HG03060 (cell line): Measurements from ENCODE around the gene TMEM91.
A peak's percentile ranks its signal among the peaks of the same experiment; 100 is the strongest.
"Not testable (repeated sequence)": the region's sequence is repeated elsewhere in the genome, so short reads cannot be mapped to it uniquely, and the experiment has no call there.

Source experiments
- ATAC-seq: cut with Tn5 transposase; IDR thresholded peaks from one replicate; pipeline ENCODE4 v1.9.1; 2021; ENCODE audit warnings: low read depth, moderate number of reproducible peaks; ENCODE audit not compliant: unreplicated experiment

TMEM91 gene

GRCh38 chr19:41373993-41374392 lies 2.3 kb upstream of the TMEM91 start:
- no peak for ATAC-seq

GRCh38 chr19:41376998-41377365 lies 649 bp downstream of the TMEM91 start:
- ATAC-seq = no peak

GRCh38 chr19:41377977-41378709 lies 1.8 kb downstream of the TMEM91 start:
- ATAC-seq = no peak

- ATAC-seq = not testable (repeated sequence)
Measured at GRCh38 chr19:41381536-41381935, 5.2 kb downstream of the TMEM91 start.

GRCh38 chr19:41384351-41384750 lies 8.0 kb downstream of the TMEM91 start:
- no peak for ATAC-seq

- ATAC-seq = no peak
Measured at GRCh38 chr19:41386442-41386841, 10.1 kb downstream of the TMEM91 start.

- no peak for ATAC-seq
Measured at GRCh38 chr19:41391618-41392017, 15.3 kb downstream of the TMEM91 start.

GRCh38 chr19:41392775-41393174 lies 16.4 kb downstream of the TMEM91 start:
- no peak for ATAC-seq

- ATAC-seq = no peak
Measured at GRCh38 chr19:41395355-41395754, 19.0 kb downstream of the TMEM91 start.

GRCh38 chr19:41397086-41398049 lies 21.0 kb downstream of the TMEM91 start, which contains the start of the genes BCKDHA and EXOSC5:
TSS of gene BCKDHA (plus strand) at chr19:41397818. CDS start at chr19:41397828, 10 bp downstream.
TSS of gene EXOSC5 (minus strand) at chr19:41397359. CDS start at chr19:41397328, 31 bp downstream.
- ATAC-seq = peak; percentile 93

GRCh38 chr19:41398050-41398418 lies 21.7 kb downstream of the TMEM91 start:
- ATAC-seq = no peak

- ATAC-seq = no peak
Measured at GRCh38 chr19:41398598-41398997, 22.3 kb downstream of the TMEM91 start.

- no peak for ATAC-seq
Measured at GRCh38 chr19:41399091-41399490, 22.8 kb downstream of the TMEM91 start.

GRCh38 chr19:41399525-41399924 lies 23.2 kb downstream of the TMEM91 start:
- no peak for ATAC-seq

GRCh38 chr19:41401483-41401882 lies 25.1 kb downstream of the TMEM91 start:
- ATAC-seq = no peak

GRCh38 chr19:41402010-41402409 lies 25.7 kb downstream of the TMEM91 start:
- no peak for ATAC-seq

- no peak for ATAC-seq
Measured at GRCh38 chr19:41403181-41403970, 27.0 kb downstream of the TMEM91 start.

- no peak for ATAC-seq
Measured at GRCh38 chr19:41405776-41406175, 29.4 kb downstream of the TMEM91 start.

GRCh38 chr19:41407271-41407670 lies 30.9 kb downstream of the TMEM91 start:
- no peak for ATAC-seq

- ATAC-seq = no peak
Measured at GRCh38 chr19:41408256-41408655, 31.9 kb downstream of the TMEM91 start.

- not testable (repeated sequence) for ATAC-seq
Measured at GRCh38 chr19:41408846-41409245, 32.5 kb downstream of the TMEM91 start.
